DND-41 (cell line): ENCODE results near the gene OSBPL10.

ENCODE experiments used
- ATAC-seq: fragments of 200-7000 bp; cut with Tn5 transposase; 3 replicates; pipeline ENCODE4 v1.9.1; 2021; ENCODE audit warnings: low read depth; ENCODE audit not compliant: insufficient read depth
- DNase-seq: peaks from one replicate; pipeline ENCODE4 v3.0.0-alpha.2; 2020
- H2AFZ ChIP-seq: 2 replicates; pipeline ENCODE4 v1.6.0; 2012; ENCODE audit warnings: low read depth, low read length
- H3K27ac ChIP-seq: 2 replicates; pipeline ENCODE4 v1.5.1; 2012; ENCODE audit warnings: low read length, inconsistent platforms
- H3K27me3 ChIP-seq: fragments of 200-600 bp; sonication (generic); 2 replicates; pipeline ENCODE4 v1.6.0; 2012; ENCODE audit warnings: low read length, mild to moderate bottlenecking, inconsistent platforms; ENCODE audit not compliant: insufficient read depth, poor library complexity
- H3K36me3 ChIP-seq: 2 replicates; pipeline ENCODE4 v1.5.1; 2012; ENCODE audit warnings: low read length, inconsistent platforms; ENCODE audit not compliant: insufficient read depth
- H3K4me1 ChIP-seq: 2 replicates; pipeline ENCODE4 v1.5.1; 2012; ENCODE audit warnings: mild to moderate bottlenecking, low read length; ENCODE audit not compliant: insufficient read depth
- H3K4me2 ChIP-seq: 2 replicates; pipeline ENCODE4 v1.6.0; 2012; ENCODE audit warnings: mild to moderate bottlenecking, moderate library complexity, low read length, inconsistent platforms; ENCODE audit not compliant: insufficient read depth
- H3K4me3 ChIP-seq, 2 experiments: fragments of 200-600 bp in 1 of 2; shearing (Covaris generic) in 1 of 2; 2 replicates each; pipeline ENCODE4 v1.5.1; 2012 to 2016; ENCODE audit warnings: inconsistent platforms in 2 of 2, low read length in 2 of 2, mild to moderate bottlenecking in 2 of 2, low read depth in 1 of 2, moderate library complexity in 1 of 2
- H3K79me2 ChIP-seq: 2 replicates; pipeline ENCODE4 v1.6.0; 2012; ENCODE audit warnings: low read length, inconsistent platforms; ENCODE audit not compliant: insufficient read depth
- H3K9ac ChIP-seq: 2 replicates; pipeline ENCODE4 v1.6.0; 2012; ENCODE audit warnings: low read depth, mild to moderate bottlenecking, inconsistent platforms, low read length, moderate library complexity
- H3K9me3 ChIP-seq: 2 replicates; pipeline ENCODE4 v1.5.1; 2012; ENCODE audit warnings: low read length, moderate library complexity, mild to moderate bottlenecking, inconsistent platforms; ENCODE audit not compliant: insufficient read depth, severe bottlenecking
- H4K20me1 ChIP-seq: 2 replicates; pipeline ENCODE4 v1.6.0; 2012; ENCODE audit warnings: low read length; ENCODE audit not compliant: insufficient read depth
- EZH2 ChIP-seq: IDR thresholded peaks from 3 replicates; pipeline ENCODE4 v1.6.1; 2012; ENCODE audit warnings: borderline replicate concordance, low read depth, mild to moderate bottlenecking, moderate library complexity, low read length, inconsistent platforms; ENCODE audit not compliant: severe bottlenecking
- TF ChIP-seq, protein P1 (sequence below): IDR thresholded peaks from 2 replicates; pipeline ENCODE4 v1.5.1; 2012; ENCODE audit warnings: borderline replicate concordance, low read length, moderate library complexity, mild to moderate bottlenecking; ENCODE audit not compliant: poor library complexity, severe bottlenecking; ENCODE audit errors: extremely low read depth

Gene OSBPL10

DNA sequence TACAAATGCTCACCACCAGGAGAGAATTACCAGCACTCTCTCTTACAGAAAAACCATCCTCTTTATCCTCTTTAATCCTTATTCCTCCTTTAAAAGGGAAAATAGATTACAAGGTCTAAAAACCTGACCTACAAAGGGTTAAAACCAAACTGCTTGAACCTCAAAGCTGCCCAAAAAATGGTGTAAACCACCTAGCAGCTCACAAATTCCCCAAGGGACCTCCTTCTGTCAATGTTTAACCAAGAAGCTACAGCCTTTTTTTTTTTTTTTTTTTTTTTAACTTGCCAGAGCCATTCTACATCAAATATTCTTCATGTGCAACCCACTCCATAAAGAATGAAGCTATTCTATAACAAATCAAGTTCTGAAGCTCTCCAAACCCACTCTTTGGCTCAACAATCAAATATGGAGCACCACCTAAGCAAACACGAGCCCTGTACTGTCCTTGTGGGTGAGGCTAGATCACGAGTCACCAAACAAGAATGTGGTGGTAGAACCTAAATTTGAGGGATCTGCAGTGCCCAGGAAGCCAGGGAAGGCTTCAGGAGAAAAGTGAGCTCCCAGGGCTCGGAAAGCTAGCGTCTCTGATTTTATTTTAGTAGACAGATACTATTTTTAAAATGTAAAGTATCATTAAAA, 20.1 kb downstream of the OSBPL10 start:
- H3K9ac ChIP-seq: no peak overlapping the region
- no peak overlapping the region for H3K4me3 ChIP-seq
- DNase-seq (peak; percentile 18), ATAC-seq (peak; percentile 62)
- H3K79me2 ChIP-seq: no peaks in the 10 kb centered on the region
- peaks cover 26% of the 10 kb centered on the region for H3K4me1 ChIP-seq
- H4K20me1 ChIP-seq: no peaks in the 10 kb centered on the region
- TF ChIP-seq, protein P1, sequence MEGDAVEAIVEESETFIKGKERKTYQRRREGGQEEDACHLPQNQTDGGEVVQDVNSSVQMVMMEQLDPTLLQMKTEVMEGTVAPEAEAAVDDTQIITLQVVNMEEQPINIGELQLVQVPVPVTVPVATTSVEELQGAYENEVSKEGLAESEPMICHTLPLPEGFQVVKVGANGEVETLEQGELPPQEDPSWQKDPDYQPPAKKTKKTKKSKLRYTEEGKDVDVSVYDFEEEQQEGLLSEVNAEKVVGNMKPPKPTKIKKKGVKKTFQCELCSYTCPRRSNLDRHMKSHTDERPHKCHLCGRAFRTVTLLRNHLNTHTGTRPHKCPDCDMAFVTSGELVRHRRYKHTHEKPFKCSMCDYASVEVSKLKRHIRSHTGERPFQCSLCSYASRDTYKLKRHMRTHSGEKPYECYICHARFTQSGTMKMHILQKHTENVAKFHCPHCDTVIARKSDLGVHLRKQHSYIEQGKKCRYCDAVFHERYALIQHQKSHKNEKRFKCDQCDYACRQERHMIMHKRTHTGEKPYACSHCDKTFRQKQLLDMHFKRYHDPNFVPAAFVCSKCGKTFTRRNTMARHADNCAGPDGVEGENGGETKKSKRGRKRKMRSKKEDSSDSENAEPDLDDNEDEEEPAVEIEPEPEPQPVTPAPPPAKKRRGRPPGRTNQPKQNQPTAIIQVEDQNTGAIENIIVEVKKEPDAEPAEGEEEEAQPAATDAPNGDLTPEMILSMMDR: no peak
- H3K27ac ChIP-seq: no peak overlapping the region
- 0 out of 2 replicates have a peak overlapping the region, but pooled peaks have one; percentile 12 for H2AFZ ChIP-seq
- no peaks in the 10 kb centered on the region for H3K36me3 ChIP-seq
- H3K4me2 ChIP-seq: no peak overlapping the region
- no peaks in the 10 kb centered on the region for H3K27me3 ChIP-seq
- peaks cover 2% of the 10 kb centered on the region for H3K9me3 ChIP-seq

DNA sequence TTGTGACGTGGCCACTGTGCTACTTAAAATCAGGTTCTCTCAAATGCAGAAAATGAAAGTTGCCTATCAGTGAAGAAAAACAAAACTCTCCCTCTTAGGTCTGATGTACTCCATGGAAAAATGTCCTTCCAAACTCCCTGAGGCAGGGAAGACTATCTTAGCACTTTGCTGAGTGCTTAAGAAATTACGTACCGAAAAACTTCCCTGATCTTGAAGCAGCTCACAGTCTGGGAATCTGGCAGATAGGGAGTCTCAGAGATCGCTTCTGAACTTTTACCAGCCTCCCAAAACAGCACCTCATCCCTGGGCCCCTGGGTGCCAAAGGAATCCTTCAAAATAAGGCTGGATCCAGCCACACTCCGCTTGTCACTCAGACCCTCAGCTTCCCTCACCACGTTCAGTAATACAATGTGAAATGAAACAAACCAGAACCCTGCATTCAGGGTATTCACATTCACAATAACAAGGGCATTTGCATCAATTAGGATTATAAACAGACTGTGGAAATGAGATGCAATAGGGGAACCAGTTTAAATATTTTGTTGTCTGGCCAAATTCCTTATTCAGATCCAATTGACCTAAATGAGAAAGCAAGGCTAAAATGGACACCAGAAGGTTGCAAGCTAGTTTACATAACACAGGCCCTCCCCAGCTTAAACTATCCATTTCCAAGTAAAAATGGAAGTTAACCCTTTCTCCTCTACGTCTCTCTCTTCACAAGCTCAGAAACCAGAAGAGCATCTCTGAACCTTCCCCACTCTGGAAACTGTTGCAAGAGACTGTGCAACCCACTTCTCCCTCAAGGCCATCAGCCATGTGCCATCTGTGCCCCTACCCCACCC, 20.9 kb downstream of the OSBPL10 start:
- Histone ChIP-seq H3K4me3 (no peak overlapping the region), H4K20me1 (no peaks in the 10 kb centered on the region), H3K27ac (no peak overlapping the region), H3K9ac (no peak overlapping the region), H3K9me3 (peaks cover 10% of the 10 kb centered on the region), H3K79me2 (no peaks in the 10 kb centered on the region), H3K4me1 (peaks cover 26% of the 10 kb centered on the region), H2AFZ (0 out of 2 replicates have a peak overlapping the region, but pooled peaks have one; percentile 26), H3K36me3 (no peaks in the 10 kb centered on the region), H3K27me3 (no peaks in the 10 kb centered on the region), H3K4me2 (no peak overlapping the region)
- peak; percentile 59 for ATAC-seq
- DNase-seq: no peak
- no peak for TF ChIP-seq EZH2
- TF ChIP-seq, protein P1: no peak

DNA sequence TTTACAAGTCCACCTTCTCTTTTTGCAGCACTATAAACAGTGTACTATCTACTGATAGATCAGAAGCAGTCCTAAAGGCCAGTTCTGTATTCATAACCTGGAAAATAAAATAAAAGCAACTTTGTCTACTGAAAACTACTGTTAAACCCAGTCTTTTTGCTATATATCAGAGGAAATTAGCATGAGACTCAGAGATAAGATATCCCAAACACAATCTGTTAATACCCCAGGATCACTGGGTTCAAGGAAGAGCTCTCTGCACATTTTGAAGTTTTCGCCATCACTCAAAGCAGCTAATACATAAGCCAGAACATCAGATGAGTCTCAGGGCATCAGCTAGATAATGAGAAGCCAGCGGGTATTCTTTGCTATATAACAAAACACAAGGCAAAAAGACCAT, 21.8 kb downstream of the OSBPL10 start:
- H3K27me3 ChIP-seq: no peaks in the 10 kb centered on the region
- no peak overlapping the region for H3K4me2 ChIP-seq

More for the DNA sequence above, 21.8 kb downstream of the OSBPL10 start:
- DNase-seq: no peak
- H3K9ac ChIP-seq: no peak overlapping the region
- H3K4me1 ChIP-seq: peaks cover 26% of the 10 kb centered on the region
- H3K9me3 ChIP-seq: peaks cover 13% of the 10 kb centered on the region
- H2AFZ ChIP-seq: no peak overlapping the region
- no peaks in the 10 kb centered on the region for H3K79me2 ChIP-seq
- H3K4me3 ChIP-seq: no peak overlapping the region
- TF ChIP-seq, protein P1: no peak
- no peak for TF ChIP-seq EZH2
- no peak for ATAC-seq
- no peaks in the 10 kb centered on the region for H4K20me1 ChIP-seq
- H3K36me3 ChIP-seq: no peaks in the 10 kb centered on the region
- no peak overlapping the region for H3K27ac ChIP-seq
